HG03108 (cell line): Measurements from ENCODE around the gene IL1RN.

Source experiments
- ATAC-seq: cut with Tn5 transposase; IDR thresholded peaks from one replicate; pipeline ENCODE4 v1.9.1; 2021; ENCODE audit warnings: moderate library complexity; ENCODE audit not compliant: unreplicated experiment

IL1RN gene

GRCh38 chr2:113102133-113102532 lies 25.3 kb upstream of the IL1RN start:
- no peak for ATAC-seq

GRCh38 chr2:113103277-113103676 lies 24.1 kb upstream of the IL1RN start:
- ATAC-seq, result no peak

- no peak for ATAC-seq
Observed at GRCh38 chr2:113104054-113104611, 23.3 kb upstream of the IL1RN start.

GRCh38 chr2:113105047-113105785 lies 22.2 kb upstream of the IL1RN start:
- ATAC-seq, result no peak

- ATAC-seq, result no peak
Observed at GRCh38 chr2:113111121-113111520, 16.3 kb upstream of the IL1RN start.

GRCh38 chr2:113111823-113112287 lies 15.5 kb upstream of the IL1RN start:
- ATAC-seq, result no peak

GRCh38 chr2:113112441-113112840 lies 15.0 kb upstream of the IL1RN start:
- ATAC-seq, result no peak

GRCh38 chr2:113112871-113113270 lies 14.5 kb upstream of the IL1RN start:
- no peak for ATAC-seq

- ATAC-seq, result no peak
Observed at GRCh38 chr2:113113807-113114206, 13.6 kb upstream of the IL1RN start.

- no peak for ATAC-seq
Observed at GRCh38 chr2:113114224-113114945, 13.0 kb upstream of the IL1RN start.

GRCh38 chr2:113114996-113115395 lies 12.4 kb upstream of the IL1RN start:
- ATAC-seq, result no peak

GRCh38 chr2:113116100-113116958 lies 11.1 kb upstream of the IL1RN start:
- ATAC-seq, result no peak

- no peak for ATAC-seq
Observed at GRCh38 chr2:113117541-113118262, 9.7 kb upstream of the IL1RN start.

- no peak for ATAC-seq
Observed at GRCh38 chr2:113118263-113118657, 9.1 kb upstream of the IL1RN start.

GRCh38 chr2:113119111-113119510 lies 8.3 kb upstream of the IL1RN start:
- no peak for ATAC-seq

- no peak for ATAC-seq
Observed at GRCh38 chr2:113120861-113121260, 6.5 kb upstream of the IL1RN start.

GRCh38 chr2:113122364-113122763 lies 5.0 kb upstream of the IL1RN start:
- no peak for ATAC-seq

- ATAC-seq, result peak; percentile 3
Observed at GRCh38 chr2:113123726-113124125, 3.7 kb upstream of the IL1RN start.

- ATAC-seq, result peak; percentile 43
Observed at GRCh38 chr2:113124181-113124961, 3.0 kb upstream of the IL1RN start.
